Thymus (tissue), 11 donors: Measurements from ENCODE around the gene MED31. TPM values are rescaled to one million over a fixed set of nuclear protein-coding genes. Genes with fewer than 3 reads are reported as not detected.
"Not testable (repeated sequence)": the region's sequence is repeated elsewhere in the genome, so short reads cannot be mapped to it uniquely, and the experiment has no call there.

Experiments used
- DNase-seq, 9 donors: peaks; one replicate each; pipeline ENCODE4 v3.0.0-alpha.2; 2013; ENCODE audit warnings: low spot score in 9 of 9, low read depth in 6 of 9, missing footprints in 1 of 9
- H3K27ac ChIP-seq, 2 donors: one replicate each; pipeline ENCODE4 v1.5.1; 2013; ENCODE audit warnings: control low read depth in 1 of 2, low read depth in 1 of 2, low read length in 1 of 2, mild to moderate bottlenecking in 1 of 2, moderate library complexity in 1 of 2
- H3K27me3 ChIP-seq, 2 donors: one replicate each; pipeline ENCODE4 v1.5.1; 2013; ENCODE audit warnings: low read length in 1 of 2; ENCODE audit not compliant: control insufficient read depth in 2 of 2, insufficient read depth in 1 of 2
- H3K36me3 ChIP-seq, 2 donors: one replicate each; pipeline ENCODE4 v1.5.1; 2013; ENCODE audit warnings: low read length in 1 of 2, mild to moderate bottlenecking in 1 of 2, moderate library complexity in 1 of 2; ENCODE audit not compliant: control insufficient read depth in 2 of 2, insufficient read depth in 2 of 2
- H3K4me1 ChIP-seq, 2 donors: one replicate each; pipeline ENCODE4 v1.5.1; 2013; ENCODE audit warnings: low read length in 2 of 2; ENCODE audit not compliant: control insufficient read depth in 2 of 2, insufficient read depth in 2 of 2
- H3K4me3 ChIP-seq, 2 donors: one replicate each; pipeline ENCODE4 v1.5.1; 2013; ENCODE audit warnings: low read length in 2 of 2, control low read depth in 1 of 2, mild to moderate bottlenecking in 1 of 2
- H3K9me3 ChIP-seq, 2 donors: one replicate each; pipeline ENCODE4 v1.5.1; 2013; ENCODE audit warnings: low read length in 1 of 2, mild to moderate bottlenecking in 1 of 2; ENCODE audit not compliant: control insufficient read depth in 2 of 2, insufficient read depth in 1 of 2
- WGBS: extraction: QIAGEN DNeasy Blood & Tissue Kit; methylation state at CpG from one replicate; pipeline ENCODE4 v1.1.7; 2013; 5-methylcytosine and 5-hydroxymethylcytosine counted together
- polyA plus RNA-seq: library from polyadenylated mRNA; stranded (reverse); fragments of 200-250 nt; gene quantifications from one replicate; pipeline ENCODE4 v1.2.3, GENCODE V29; 2013
- total RNA-seq: library from RNA; stranded (reverse); fragments of 120-200 nt; gene quantifications from one replicate; pipeline ENCODE4 v1.2.4, GENCODE V29; 2013
- donor health status: healthy.

The MED31 gene
- total and polyA plus RNA-seq, 2 donors: 19.7 to 29.4 TPM

DNA sequence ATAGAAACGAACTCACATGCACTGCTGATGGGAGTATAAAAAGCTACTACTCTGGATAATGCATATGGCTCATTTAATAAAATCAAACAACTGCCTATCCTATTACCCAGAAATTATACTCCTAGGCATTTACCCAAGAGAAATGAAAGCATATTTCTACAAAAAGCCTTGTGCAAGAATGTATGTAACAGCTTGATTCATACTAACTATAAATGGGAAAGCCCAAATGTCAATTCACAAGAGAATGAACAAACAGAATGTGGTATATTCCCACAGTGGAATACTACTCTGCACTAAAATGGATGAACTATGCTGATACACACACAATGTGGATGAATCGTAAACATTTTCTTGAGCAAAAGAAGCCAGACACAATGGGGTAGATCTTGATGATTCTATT, 49.3 kb downstream of the MED31 start:
- no peak overlapping the region for H3K4me3 ChIP-seq
- peaks cover 38 to 53% of the 10 kb centered on the region in 2 donors for H3K36me3 ChIP-seq
- no peak for DNase-seq
- H3K9me3 ChIP-seq: no peaks in the 10 kb centered on the region
- no peaks in the 10 kb centered on the region for H3K27me3 ChIP-seq
- 98% methylated on average over 2 of the region's 2 CpGs for WGBS
- no peak overlapping the region for H3K27ac ChIP-seq
- no peaks in the 10 kb centered on the region for H3K4me1 ChIP-seq

- Histone ChIP-seq H3K4me3 (no peak overlapping the region), H3K4me1 (no peaks in the 10 kb centered on the region), H3K27me3 (no peaks in the 10 kb centered on the region), H3K9me3 (no peaks in the 10 kb centered on the region), H3K36me3 (peaks cover 35 to 44% of the 10 kb centered on the region in 2 donors), H3K27ac (no peak overlapping the region)
- DNase-seq: peak in 1 of 9 donors; percentile 5
Observed at GRCh38 chr17:6599364-6599763, 52.0 kb downstream of the MED31 start.

DNA sequence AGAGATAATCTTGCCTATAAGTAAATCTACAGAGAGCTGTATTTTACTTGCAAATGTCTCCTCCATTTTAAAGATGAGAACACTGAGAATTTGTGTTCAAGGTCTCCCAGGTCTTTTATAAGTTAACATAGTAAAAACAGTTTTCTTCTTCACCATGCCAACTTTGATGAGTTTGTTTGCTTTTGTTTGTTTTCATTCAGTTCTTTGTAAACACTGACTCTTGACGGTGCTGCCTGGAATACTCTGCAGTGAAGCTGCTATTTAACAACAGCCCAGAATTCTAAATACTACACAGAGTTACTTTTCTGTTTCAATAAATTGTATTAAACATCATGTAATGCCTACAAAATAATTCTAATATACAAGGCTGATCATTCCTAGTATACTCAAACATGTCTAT, 53.7 kb downstream of the MED31 start:
- Histone ChIP-seq H3K9me3 (no peaks in the 10 kb centered on the region), H3K27me3 (no peaks in the 10 kb centered on the region), H3K4me3 (no peak overlapping the region), H3K36me3 (peaks cover 36 to 49% of the 10 kb centered on the region in 2 donors), H3K27ac (no peak overlapping the region), H3K4me1 (no peaks in the 10 kb centered on the region)
- WGBS: 95% methylated on average over 1 of the region's 1 CpG
- no peak for DNase-seq

DNA sequence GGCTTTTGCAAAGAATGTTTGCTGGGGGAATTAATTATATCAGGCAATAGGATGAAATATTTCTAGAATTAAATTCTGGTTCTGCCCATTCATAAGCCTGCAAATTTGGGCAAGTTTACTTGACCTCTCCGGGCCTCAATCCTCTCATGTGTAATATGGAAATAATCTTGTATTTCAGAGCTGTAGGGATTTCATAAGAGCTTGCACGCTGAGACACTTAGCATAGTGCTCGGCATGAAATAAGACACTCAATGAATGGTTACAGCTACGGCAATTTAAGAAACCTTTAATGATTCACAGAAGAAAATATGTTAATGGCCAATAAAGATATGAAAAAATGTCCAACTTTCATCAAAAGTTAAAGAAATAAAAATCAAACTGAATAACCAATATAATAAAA, 54.5 kb downstream of the MED31 start:
- H3K36me3 ChIP-seq: peaks cover 41 to 49% of the 10 kb centered on the region in 2 donors
- WGBS: 98% methylated on average over 4 of the region's 4 CpGs

DNA sequence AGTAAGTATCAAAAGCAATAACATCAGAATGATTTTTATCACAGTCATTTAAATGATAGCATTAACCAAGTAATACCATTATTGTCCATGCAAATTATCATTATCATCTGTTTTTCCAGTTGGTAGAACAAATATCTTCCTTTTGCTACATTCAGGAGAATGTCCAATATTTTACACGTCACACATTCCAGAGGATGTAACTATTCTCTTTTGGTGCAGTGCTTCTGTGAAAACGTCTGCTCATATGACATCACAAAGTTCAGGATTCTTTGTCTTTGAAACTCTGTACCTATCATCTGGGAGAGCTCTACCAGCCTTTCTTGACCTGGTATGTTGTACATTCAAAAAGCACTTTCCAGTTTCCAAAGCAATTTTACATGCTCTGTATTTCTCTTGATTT, 54.9 kb downstream of the MED31 start:
- 99% methylated on average over 2 of the region's 2 CpGs for WGBS
- Histone ChIP-seq H3K9me3 (no peaks in the 10 kb centered on the region), H3K4me3 (no peak overlapping the region), H3K4me1 (no peaks in the 10 kb centered on the region), H3K27me3 (no peaks in the 10 kb centered on the region), H3K27ac (no peak overlapping the region), H3K36me3 (peaks cover 45 to 52% of the 10 kb centered on the region in 2 donors)
- no peak for DNase-seq

More for the DNA sequence above, 54.5 kb downstream of the MED31 start:
- H3K27me3 ChIP-seq: no peaks in the 10 kb centered on the region
- no peak overlapping the region for H3K27ac ChIP-seq
- H3K4me3 ChIP-seq: no peak overlapping the region
- no peaks in the 10 kb centered on the region for H3K9me3 ChIP-seq
- H3K4me1 ChIP-seq: no peaks in the 10 kb centered on the region
- no peak for DNase-seq

GRCh38 chr17:6596081-6596480, 55.3 kb downstream of the MED31 start:
- 98% methylated on average over 7 of the region's 7 CpGs for WGBS

GRCh38 chr17:6593371-6593770, 58.0 kb downstream of the MED31 start:
- not testable (repeated sequence) for H3K4me3 ChIP-seq, DNase-seq, H3K9me3 ChIP-seq, H3K27ac ChIP-seq, H3K4me1 ChIP-seq, H3K27me3 ChIP-seq
- H3K36me3 ChIP-seq: peaks cover 51 to 56% of the 10 kb centered on the region in 2 donors
- 98% methylated on average over 14 of the region's 14 CpGs for WGBS

More at GRCh38 chr17:6596081-6596480, 55.3 kb downstream of the MED31 start:
- Histone ChIP-seq H3K4me3 (no peak overlapping the region), H3K4me1 (no peaks in the 10 kb centered on the region), H3K27ac (no peak overlapping the region), H3K9me3 (no peaks in the 10 kb centered on the region), H3K36me3 (peaks cover 45 to 51% of the 10 kb centered on the region in 2 donors), H3K27me3 (no peaks in the 10 kb centered on the region)
- no peak for DNase-seq

Other genes starting within 250 kb of the MED31 start
- 0.05 TPM for gene AIPL1, start 216.5 kb downstream of the MED31 start, total RNA-seq
- gene AIPL1, start 216.5 kb downstream of the MED31 start, polyA plus RNA-seq: 0.14 TPM
- gene PIMREG, start 207.2 kb downstream of the MED31 start, total RNA-seq: 15.1 TPM
- gene PIMREG, start 207.2 kb downstream of the MED31 start, polyA plus RNA-seq: 1.8 TPM
- gene PITPNM3, start 95.0 kb downstream of the MED31 start, total RNA-seq: 0.33 TPM
- 0.52 TPM for gene PITPNM3, start 95.0 kb downstream of the MED31 start, polyA plus RNA-seq
- gene KIAA0753, start 10.9 kb downstream of the MED31 start, total RNA-seq: 11.8 TPM
- gene KIAA0753, start 10.9 kb downstream of the MED31 start, polyA plus RNA-seq: 10.8 TPM
- gene TXNDC17, start 10.5 kb downstream of the MED31 start, total RNA-seq: 127 TPM
- 117 TPM for gene TXNDC17, start 10.5 kb downstream of the MED31 start, polyA plus RNA-seq
- gene C17orf100, start 157 bp upstream of the MED31 start, total RNA-seq: 0.90 TPM
- 5.2 TPM for gene C17orf100, start 157 bp upstream of the MED31 start, polyA plus RNA-seq
- gene SLC13A5, start 61.8 kb upstream of the MED31 start, total RNA-seq: 0.05 TPM
- gene SLC13A5, start 61.8 kb upstream of the MED31 start, polyA plus RNA-seq: 0.14 TPM
- gene XAF1, start 104.4 kb upstream of the MED31 start, total RNA-seq: 41.1 TPM
- gene XAF1, start 104.4 kb upstream of the MED31 start, polyA plus RNA-seq: 73.2 TPM
- 0.09 TPM for gene FBXO39, start 124.6 kb upstream of the MED31 start, total RNA-seq
- 1.0 TPM for gene FBXO39, start 124.6 kb upstream of the MED31 start, polyA plus RNA-seq
- gene TEKT1, start 180.1 kb upstream of the MED31 start, total RNA-seq: 0.05 TPM
- gene TEKT1, start 180.1 kb upstream of the MED31 start, polyA plus RNA-seq: 0.25 TPM